Myocyte (in vitro differentiated cells): ENCODE results near the gene ALDOA. TPM values are rescaled to one million over a fixed set of nuclear protein-coding genes. Genes with fewer than 3 reads are reported as not detected.
"Not testable (repeated sequence)": the region's sequence is repeated elsewhere in the genome, so short reads cannot be mapped to it uniquely, and the experiment has no call there.

Source experiments
- DNase-seq: peaks from one replicate; pipeline ENCODE4 v3.0.0-alpha.2; 2012; ENCODE audit warnings: low read depth
- total RNA-seq: library from RNA; depleted of rRNA; stranded (reverse); fragments of >200 nt; gene quantifications from 2 replicates; pipeline ENCODE4 v1.2.3, GENCODE V29; 2014

ALDOA gene
- total RNA-seq, 1 donor from 2014 or later: 3,693 TPM

- DNase-seq: not testable (repeated sequence)
Observed at GRCh38 chr16:30040690-30041089, 24.9 kb upstream of the ALDOA start.

GRCh38 chr16:30041841-30042240 is 23.7 kb upstream of the ALDOA start:
- DNase-seq: peak; percentile 58

GRCh38 chr16:30046178-30046577 is 19.4 kb upstream of the ALDOA start:
- no peak for DNase-seq

GRCh38 chr16:30046588-30046987 is 19.0 kb upstream of the ALDOA start:
- DNase-seq: no peak

- DNase-seq: no peak
Observed at GRCh38 chr16:30049871-30050270, 15.7 kb upstream of the ALDOA start.

- no peak for DNase-seq
Observed at GRCh38 chr16:30051518-30051917, 14.0 kb upstream of the ALDOA start.

GRCh38 chr16:30052671-30053372 is 12.7 kb upstream of the ALDOA start:
- DNase-seq: peak; percentile 91

GRCh38 chr16:30053376-30054015 is 12.1 kb upstream of the ALDOA start:
- DNase-seq: no peak

- DNase-seq: no peak
Observed at GRCh38 chr16:30054451-30054850, 11.1 kb upstream of the ALDOA start.

GRCh38 chr16:30054959-30055553 is 10.5 kb upstream of the ALDOA start:
- no peak for DNase-seq

- no peak for DNase-seq
Observed at GRCh38 chr16:30060346-30060745, 5.2 kb upstream of the ALDOA start.

- DNase-seq: peak; percentile 98
Observed at GRCh38 chr16:30060836-30061554, 4.6 kb upstream of the ALDOA start.

GRCh38 chr16:30063278-30063892 is 2.2 kb upstream of the ALDOA start:
- DNase-seq: peak; percentile 57

GRCh38 chr16:30063893-30064728 is 1.4 kb upstream of the ALDOA start:
- DNase-seq: peak; percentile 94

- DNase-seq: no peak
Observed at GRCh38 chr16:30064729-30065101, 845 bp upstream of the ALDOA start.

GRCh38 chr16:30065943-30066760 is 592 bp downstream of the ALDOA start:
- DNase-seq: peak; percentile 65

GRCh38 chr16:30066761-30067583 is 1.4 kb downstream of the ALDOA start:
- DNase-seq: peak; percentile 90

- DNase-seq: no peak
Observed at GRCh38 chr16:30067584-30067916, 2.0 kb downstream of the ALDOA start.

GRCh38 chr16:30068333-30068732 is 2.8 kb downstream of the ALDOA start:
- no peak for DNase-seq
